ENCODE results near the gene KIF16B.
A peak's percentile ranks its signal among the peaks of the same experiment; 100 is the strongest.
"Not testable (repeated sequence)": the region's sequence is repeated elsewhere in the genome, so short reads cannot be mapped to it uniquely, and the experiment has no call there.

KIF16B gene

GRCh38 chr20:16554766-16555543, 18.3 kb downstream of the KIF16B start:
- DNase-seq: no peak

- DNase-seq: no peak
Observed at GRCh38 chr20:16553684-16554083, 19.6 kb downstream of the KIF16B start.

GRCh38 chr20:16553101-16553500, 20.1 kb downstream of the KIF16B start:
- no peak for DNase-seq

- no peak for DNase-seq
Observed at GRCh38 chr20:16552015-16552414, 21.2 kb downstream of the KIF16B start.

- DNase-seq: no peak
Observed at GRCh38 chr20:16551607-16552006, 21.6 kb downstream of the KIF16B start.

GRCh38 chr20:16548068-16548672, 25.1 kb downstream of the KIF16B start:
- DNase-seq: no peak

GRCh38 chr20:16544949-16545348, 28.3 kb downstream of the KIF16B start:
- DNase-seq: no peak

GRCh38 chr20:16542477-16542876, 30.8 kb downstream of the KIF16B start:
- DNase-seq: no peak

GRCh38 chr20:16541878-16542277, 31.4 kb downstream of the KIF16B start:
- DNase-seq: no peak

- no peak for DNase-seq
Observed at GRCh38 chr20:16541226-16541625, 32.0 kb downstream of the KIF16B start.

GRCh38 chr20:16539280-16540021, 33.8 kb downstream of the KIF16B start:
- no peak for DNase-seq

- DNase-seq: no peak
Observed at GRCh38 chr20:16538779-16539178, 34.5 kb downstream of the KIF16B start.

- DNase-seq: no peak
Observed at GRCh38 chr20:16537918-16538317, 35.3 kb downstream of the KIF16B start.

GRCh38 chr20:16537025-16537665, 36.1 kb downstream of the KIF16B start:
- DNase-seq: no peak

- no peak for DNase-seq
Observed at GRCh38 chr20:16535277-16535676, 38.0 kb downstream of the KIF16B start.

- DNase-seq: no peak
Observed at GRCh38 chr20:16533502-16533901, 39.7 kb downstream of the KIF16B start.

GRCh38 chr20:16531485-16531884, 41.8 kb downstream of the KIF16B start:
- DNase-seq: no peak

- no peak for DNase-seq
Observed at GRCh38 chr20:16530201-16530681, 43.0 kb downstream of the KIF16B start.

- DNase-seq: peak; percentile 96
Observed at GRCh38 chr20:16528078-16528477, 45.2 kb downstream of the KIF16B start.

- no peak for DNase-seq
Observed at GRCh38 chr20:16527438-16527837, 45.8 kb downstream of the KIF16B start.

GRCh38 chr20:16526433-16527380, 46.5 kb downstream of the KIF16B start:
- no peak for DNase-seq

- DNase-seq: not testable (repeated sequence)
Observed at GRCh38 chr20:16522651-16523050, 50.6 kb downstream of the KIF16B start.
